GM23338 (cell line): ENCODE measurements around the gene RAN. TPM values are rescaled to one million over a fixed set of nuclear protein-coding genes. Genes with fewer than 3 reads are reported as not detected.

Experiments used
- ATAC-seq: fragments of 200-7000 bp; cut with Tn5 transposase; 3 replicates; pipeline ENCODE4 v1.9.1; 2020
- DNase-seq: peaks from one replicate; pipeline ENCODE4 v3.0.0-alpha.2; 2015; ENCODE audit warnings: low spot score
- H2AFZ ChIP-seq: fragments of 200-600 bp; sonication (generic); 2 replicates; pipeline ENCODE4 v1.8.0; 2016; ENCODE audit warnings: antibody characterized with exemption, mild to moderate bottlenecking, moderate library complexity
- H3F3A ChIP-seq: fragments of 200-600 bp; sonication (generic); replicated peaks from 2 replicates; pipeline ENCODE4 v1.8.0; 2017; ENCODE audit warnings: antibody characterized with exemption, mixed run types, low read depth
- H3K27ac ChIP-seq: fragments of 200-600 bp; sonication (generic); 2 replicates; pipeline ENCODE4 v1.6.1; 2016; ENCODE audit warnings: low read depth
- H3K27me3 ChIP-seq: fragments of 200-600 bp; sonication (generic); 2 replicates; pipeline ENCODE4 v1.8.0; 2016; ENCODE audit warnings: mild to moderate bottlenecking, mixed run types, moderate library complexity; ENCODE audit not compliant: insufficient read depth
- H3K36me3 ChIP-seq: fragments of 200-600 bp; sonication (generic); 2 replicates; pipeline ENCODE4 v1.8.0; 2016; ENCODE audit warnings: mild to moderate bottlenecking; ENCODE audit not compliant: insufficient read depth
- H3K4me1 ChIP-seq: fragments of 200-600 bp; sonication (generic); 2 replicates; pipeline ENCODE4 v1.8.0; 2016; ENCODE audit warnings: mild to moderate bottlenecking, moderate library complexity; ENCODE audit not compliant: insufficient read depth
- H3K4me2 ChIP-seq: fragments of 200-600 bp; sonication (generic); 2 replicates; pipeline ENCODE4 v1.7.1; 2017; ENCODE audit warnings: mixed run types
- H3K4me3 ChIP-seq: fragments of 200-600 bp; sonication (generic); 2 replicates; pipeline ENCODE4 v1.6.1; 2016; ENCODE audit warnings: mixed run types
- H3K79me2 ChIP-seq: fragments of 200-600 bp; sonication (generic); replicated peaks from 2 replicates; pipeline ENCODE4 v1.8.0; 2017; ENCODE audit warnings: mild to moderate bottlenecking; ENCODE audit not compliant: insufficient read depth
- H3K9me2 ChIP-seq: fragments of 200-600 bp; sonication (generic); 2 replicates; pipeline ENCODE4 v1.8.0; 2017; ENCODE audit not compliant: insufficient read depth
- H4K20me1 ChIP-seq: fragments of 200-600 bp; sonication (generic); replicated peaks from 2 replicates; pipeline ENCODE4 v1.8.0; 2017; ENCODE audit warnings: mild to moderate bottlenecking; ENCODE audit not compliant: insufficient read depth
- H3K27ac Mint-ChIP-seq: 2 replicates; pipeline ENCODE4 v1.8.0; 2020; ENCODE audit warnings: inconsistent platforms, mild to moderate bottlenecking, moderate library complexity, mixed read lengths
- H3K27me3 Mint-ChIP-seq: 3 replicates; pipeline ENCODE4 v1.8.0; 2022; ENCODE audit warnings: low read depth, mild to moderate bottlenecking, moderate library complexity, mixed read lengths, inconsistent platforms; ENCODE audit not compliant: insufficient read depth, poor library complexity
- H3K36me3 Mint-ChIP-seq: 3 replicates; pipeline ENCODE4 v1.8.0; 2021; ENCODE audit warnings: low read depth, mild to moderate bottlenecking, inconsistent platforms, moderate library complexity, mixed read lengths
- H3K4me1 Mint-ChIP-seq: 3 replicates; pipeline ENCODE4 v1.8.0; 2020; ENCODE audit warnings: mild to moderate bottlenecking, inconsistent platforms, mixed read lengths
- H3K4me3 Mint-ChIP-seq: 3 replicates; pipeline ENCODE4 v1.8.0; 2021; ENCODE audit warnings: moderate library complexity, mild to moderate bottlenecking, inconsistent platforms, mixed read lengths
- H3K9me3 Mint-ChIP-seq: 3 replicates; pipeline ENCODE4 v1.8.0; 2020; ENCODE audit warnings: moderate library complexity, mild to moderate bottlenecking, inconsistent platforms, mixed read lengths
- CREB1 ChIP-seq: fragments of 250-450 bp; sonication (Bioruptor Pico); IDR thresholded peaks from 2 replicates; pipeline ENCODE4 v1.5.0; 2020; ENCODE audit warnings: low read depth, mild to moderate bottlenecking, moderate library complexity
- EZH2 ChIP-seq: fragments of 200-600 bp; sonication (generic); IDR thresholded peaks from one replicate; pipeline ENCODE4 v1.8.0; 2017; ENCODE audit warnings: antibody characterized with exemption, mild to moderate bottlenecking, low read depth; ENCODE audit not compliant: unreplicated experiment
- EZH2phosphoT487 ChIP-seq: fragments of 200-600 bp; sonication (generic); IDR thresholded peaks from one replicate; pipeline ENCODE4 v1.8.1; 2018; ENCODE audit warnings: antibody characterized with exemption; ENCODE audit not compliant: unreplicated experiment
- JUNB ChIP-seq: IDR thresholded peaks from one replicate; pipeline ENCODE4 v1.6.1; 2016; ENCODE audit warnings: antibody characterized with exemption; ENCODE audit not compliant: unreplicated experiment
- NANOG ChIP-seq: IDR thresholded peaks from 2 replicates; pipeline ENCODE4 v1.6.1; 2016; ENCODE audit warnings: antibody characterized with exemption, borderline replicate concordance
- POLR2AphosphoS5 ChIP-seq: IDR thresholded peaks from 2 replicates; pipeline ENCODE4 v1.6.1; 2016; ENCODE audit warnings: antibody characterized with exemption, low read depth
- STAT1 ChIP-seq: IDR thresholded peaks from one replicate; pipeline ENCODE4 v1.6.1; 2016; ENCODE audit warnings: antibody characterized with exemption; ENCODE audit not compliant: unreplicated experiment
- ZNF114 ChIP-seq: fragments of 250-450 bp; sonication (Bioruptor Pico); IDR thresholded peaks from 2 replicates; pipeline ENCODE4 v1.5.0; 2020; ENCODE audit warnings: mild to moderate bottlenecking, moderate library complexity
- ZNF331 ChIP-seq: fragments of 250-450 bp; sonication (Bioruptor Pico); IDR thresholded peaks from 2 replicates; pipeline ENCODE4 v1.5.0; 2020; ENCODE audit warnings: low read depth, mild to moderate bottlenecking, moderate library complexity
- polyA plus RNA-seq: library from polyadenylated mRNA; unstranded; fragments of >200 nt; fragmentation: Nextera tagmentation; extraction: Ambion mirVana; gene quantifications from 2 replicates; pipeline ENCODE4 v1.2.1, GENCODE V29; 2016
- total RNA-seq: library from RNA; depleted of rRNA; stranded (reverse); fragments of >200 nt; shearing (Covaris generic); gene quantifications from 2 replicates; pipeline ENCODE4 v1.2.3, GENCODE V29; 2014
- TF ChIP-seq, protein P1 (sequence below): IDR thresholded peaks from 2 replicates; pipeline ENCODE4 v1.6.1; 2016; ENCODE audit warnings: antibody characterized with exemption
- TF ChIP-seq, protein P2 (sequence below), 2 experiments: fragments of 200-600 bp in 1 of 2; sonication (generic) in 1 of 2; conservative IDR thresholded peaks; 2 replicates each; pipeline versions ENCODE4 v1.5.1 to v1.6.1; 2016 to 2017; ENCODE audit warnings: antibody characterized with exemption in 2 of 2, low read depth in 2 of 2, mild to moderate bottlenecking in 2 of 2, moderate library complexity in 1 of 2
- TF ChIP-seq, protein P3 (sequence below): fragments of 250-450 bp; sonication (Bioruptor Pico); IDR thresholded peaks from 2 replicates; pipeline ENCODE4 v1.5.0; 2020; ENCODE audit warnings: mild to moderate bottlenecking, moderate library complexity
- TF ChIP-seq, protein P4 (sequence below): IDR thresholded peaks from one replicate; pipeline ENCODE4 v1.6.1; 2018; ENCODE audit warnings: antibody characterized with exemption; ENCODE audit not compliant: unreplicated experiment

Gene RAN
- total and polyA plus RNA-seq, 2 experiments from 2014 or later: 976 to 2,289 TPM

DNA sequence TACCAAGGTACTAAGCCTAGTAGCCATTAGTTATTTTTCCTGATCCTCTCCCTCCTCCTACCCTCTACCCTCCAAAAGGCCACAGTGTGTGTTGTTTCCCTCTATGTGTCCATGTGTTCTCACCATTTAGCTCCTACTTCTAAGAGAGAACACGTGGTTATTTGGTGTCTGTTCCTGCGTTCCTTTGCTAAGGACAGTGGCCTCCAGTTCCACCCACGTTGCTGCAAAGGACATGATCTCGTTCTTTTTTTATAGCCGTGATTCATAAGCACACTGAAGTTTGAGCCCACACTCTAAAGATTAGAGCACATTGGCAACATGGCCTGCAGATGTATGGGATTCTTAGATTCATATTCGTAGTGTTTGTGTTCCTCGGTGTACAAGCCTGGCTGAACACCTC lies 24.8 kb upstream of the RAN start:
- H3K4me3 ChIP-seq: no peak overlapping the region
- Mint-ChIP-seq H3K4me3 (no peak overlapping the region), H3K27ac (no peak overlapping the region), H3K27me3 (peaks cover 14% of the 10 kb centered on the region), H3K36me3 (peaks cover 17% of the 10 kb centered on the region), H3K4me1 (peaks cover 19% of the 10 kb centered on the region), H3K9me3 (peaks cover 28% of the 10 kb centered on the region)
- H3F3A ChIP-seq: no peaks in the 10 kb centered on the region
- H3K27ac ChIP-seq: no peak overlapping the region
- H3K36me3 ChIP-seq: no peaks in the 10 kb centered on the region
- no peaks in the 10 kb centered on the region for H3K27me3 ChIP-seq
- H4K20me1 ChIP-seq: no peaks in the 10 kb centered on the region
- ATAC-seq: no peak
- H3K79me2 ChIP-seq: no peaks in the 10 kb centered on the region
- H3K4me2 ChIP-seq: no peak overlapping the region
- no peak for DNase-seq
- H2AFZ ChIP-seq: no peak overlapping the region
- no peaks in the 10 kb centered on the region for H3K9me2 ChIP-seq
- no peak for TF ChIP-seq JUNB
- no peak for TF ChIP-seq EZH2
- no peak for TF ChIP-seq NANOG
- no peak for TF ChIP-seq POLR2AphosphoS5
- TF ChIP-seq ZNF114 (CRISPR knock-in tag): no peak
- TF ChIP-seq, protein P1, sequence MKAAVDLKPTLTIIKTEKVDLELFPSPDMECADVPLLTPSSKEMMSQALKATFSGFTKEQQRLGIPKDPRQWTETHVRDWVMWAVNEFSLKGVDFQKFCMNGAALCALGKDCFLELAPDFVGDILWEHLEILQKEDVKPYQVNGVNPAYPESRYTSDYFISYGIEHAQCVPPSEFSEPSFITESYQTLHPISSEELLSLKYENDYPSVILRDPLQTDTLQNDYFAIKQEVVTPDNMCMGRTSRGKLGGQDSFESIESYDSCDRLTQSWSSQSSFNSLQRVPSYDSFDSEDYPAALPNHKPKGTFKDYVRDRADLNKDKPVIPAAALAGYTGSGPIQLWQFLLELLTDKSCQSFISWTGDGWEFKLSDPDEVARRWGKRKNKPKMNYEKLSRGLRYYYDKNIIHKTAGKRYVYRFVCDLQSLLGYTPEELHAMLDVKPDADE: no peak
- TF ChIP-seq STAT1: no peak
- TF ChIP-seq EZH2phosphoT487: no peak
- TF ChIP-seq, protein P2, sequence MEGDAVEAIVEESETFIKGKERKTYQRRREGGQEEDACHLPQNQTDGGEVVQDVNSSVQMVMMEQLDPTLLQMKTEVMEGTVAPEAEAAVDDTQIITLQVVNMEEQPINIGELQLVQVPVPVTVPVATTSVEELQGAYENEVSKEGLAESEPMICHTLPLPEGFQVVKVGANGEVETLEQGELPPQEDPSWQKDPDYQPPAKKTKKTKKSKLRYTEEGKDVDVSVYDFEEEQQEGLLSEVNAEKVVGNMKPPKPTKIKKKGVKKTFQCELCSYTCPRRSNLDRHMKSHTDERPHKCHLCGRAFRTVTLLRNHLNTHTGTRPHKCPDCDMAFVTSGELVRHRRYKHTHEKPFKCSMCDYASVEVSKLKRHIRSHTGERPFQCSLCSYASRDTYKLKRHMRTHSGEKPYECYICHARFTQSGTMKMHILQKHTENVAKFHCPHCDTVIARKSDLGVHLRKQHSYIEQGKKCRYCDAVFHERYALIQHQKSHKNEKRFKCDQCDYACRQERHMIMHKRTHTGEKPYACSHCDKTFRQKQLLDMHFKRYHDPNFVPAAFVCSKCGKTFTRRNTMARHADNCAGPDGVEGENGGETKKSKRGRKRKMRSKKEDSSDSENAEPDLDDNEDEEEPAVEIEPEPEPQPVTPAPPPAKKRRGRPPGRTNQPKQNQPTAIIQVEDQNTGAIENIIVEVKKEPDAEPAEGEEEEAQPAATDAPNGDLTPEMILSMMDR (conservative IDR thresholded peaks at IDR 0.05; ENCODE audit: low read depth in 2 of 2): no peak
- TF ChIP-seq, protein P3, sequence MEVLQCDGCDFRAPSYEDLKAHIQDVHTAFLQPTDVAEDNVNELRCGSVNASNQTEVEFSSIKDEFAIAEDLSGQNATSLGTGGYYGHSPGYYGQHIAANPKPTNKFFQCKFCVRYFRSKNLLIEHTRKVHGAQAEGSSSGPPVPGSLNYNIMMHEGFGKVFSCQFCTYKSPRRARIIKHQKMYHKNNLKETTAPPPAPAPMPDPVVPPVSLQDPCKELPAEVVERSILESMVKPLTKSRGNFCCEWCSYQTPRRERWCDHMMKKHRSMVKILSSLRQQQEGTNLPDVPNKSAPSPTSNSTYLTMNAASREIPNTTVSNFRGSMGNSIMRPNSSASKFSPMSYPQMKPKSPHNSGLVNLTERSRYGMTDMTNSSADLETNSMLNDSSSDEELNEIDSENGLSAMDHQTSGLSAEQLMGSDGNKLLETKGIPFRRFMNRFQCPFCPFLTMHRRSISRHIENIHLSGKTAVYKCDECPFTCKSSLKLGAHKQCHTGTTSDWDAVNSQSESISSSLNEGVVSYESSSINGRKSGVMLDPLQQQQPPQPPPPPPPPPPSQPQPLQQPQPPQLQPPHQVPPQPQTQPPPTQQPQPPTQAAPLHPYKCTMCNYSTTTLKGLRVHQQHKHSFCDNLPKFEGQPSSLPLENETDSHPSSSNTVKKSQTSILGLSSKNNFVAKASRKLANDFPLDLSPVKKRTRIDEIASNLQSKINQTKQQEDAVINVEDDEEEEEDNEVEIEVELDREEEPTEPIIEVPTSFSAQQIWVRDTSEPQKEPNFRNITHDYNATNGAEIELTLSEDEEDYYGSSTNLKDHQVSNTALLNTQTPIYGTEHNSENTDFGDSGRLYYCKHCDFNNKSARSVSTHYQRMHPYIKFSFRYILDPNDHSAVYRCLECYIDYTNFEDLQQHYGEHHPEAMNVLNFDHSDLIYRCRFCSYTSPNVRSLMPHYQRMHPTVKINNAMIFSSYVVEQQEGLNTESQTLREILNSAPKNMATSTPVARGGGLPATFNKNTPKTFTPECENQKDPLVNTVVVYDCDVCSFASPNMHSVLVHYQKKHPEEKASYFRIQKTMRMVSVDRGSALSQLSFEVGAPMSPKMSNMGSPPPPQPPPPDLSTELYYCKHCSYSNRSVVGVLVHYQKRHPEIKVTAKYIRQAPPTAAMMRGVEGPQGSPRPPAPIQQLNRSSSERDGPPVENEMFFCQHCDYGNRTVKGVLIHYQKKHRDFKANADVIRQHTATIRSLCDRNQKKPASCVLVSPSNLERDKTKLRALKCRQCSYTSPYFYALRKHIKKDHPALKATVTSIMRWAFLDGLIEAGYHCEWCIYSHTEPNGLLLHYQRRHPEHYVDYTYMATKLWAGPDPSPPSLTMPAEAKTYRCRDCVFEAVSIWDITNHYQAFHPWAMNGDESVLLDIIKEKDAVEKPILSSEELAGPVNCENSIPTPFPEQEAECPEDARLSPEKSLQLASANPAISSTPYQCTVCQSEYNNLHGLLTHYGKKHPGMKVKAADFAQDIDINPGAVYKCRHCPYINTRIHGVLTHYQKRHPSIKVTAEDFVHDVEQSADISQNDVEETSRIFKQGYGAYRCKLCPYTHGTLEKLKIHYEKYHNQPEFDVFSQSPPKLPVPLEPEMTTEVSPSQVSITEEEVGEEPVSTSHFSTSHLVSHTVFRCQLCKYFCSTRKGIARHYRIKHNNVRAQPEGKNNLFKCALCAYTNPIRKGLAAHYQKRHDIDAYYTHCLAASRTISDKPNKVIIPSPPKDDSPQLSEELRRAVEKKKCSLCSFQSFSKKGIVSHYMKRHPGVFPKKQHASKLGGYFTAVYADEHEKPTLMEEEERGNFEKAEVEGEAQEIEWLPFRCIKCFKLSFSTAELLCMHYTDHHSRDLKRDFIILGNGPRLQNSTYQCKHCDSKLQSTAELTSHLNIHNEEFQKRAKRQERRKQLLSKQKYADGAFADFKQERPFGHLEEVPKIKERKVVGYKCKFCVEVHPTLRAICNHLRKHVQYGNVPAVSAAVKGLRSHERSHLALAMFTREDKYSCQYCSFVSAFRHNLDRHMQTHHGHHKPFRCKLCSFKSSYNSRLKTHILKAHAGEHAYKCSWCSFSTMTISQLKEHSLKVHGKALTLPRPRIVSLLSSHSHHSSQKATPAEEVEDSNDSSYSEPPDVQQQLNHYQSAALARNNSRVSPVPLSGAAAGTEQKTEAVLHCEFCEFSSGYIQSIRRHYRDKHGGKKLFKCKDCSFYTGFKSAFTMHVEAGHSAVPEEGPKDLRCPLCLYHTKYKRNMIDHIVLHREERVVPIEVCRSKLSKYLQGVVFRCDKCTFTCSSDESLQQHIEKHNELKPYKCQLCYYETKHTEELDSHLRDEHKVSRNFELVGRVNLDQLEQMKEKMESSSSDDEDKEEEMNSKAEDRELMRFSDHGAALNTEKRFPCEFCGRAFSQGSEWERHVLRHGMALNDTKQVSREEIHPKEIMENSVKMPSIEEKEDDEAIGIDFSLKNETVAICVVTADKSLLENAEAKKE: no peak
- no peak for TF ChIP-seq CREB1 (CRISPR knock-in tag)
- TF ChIP-seq, protein P4, sequence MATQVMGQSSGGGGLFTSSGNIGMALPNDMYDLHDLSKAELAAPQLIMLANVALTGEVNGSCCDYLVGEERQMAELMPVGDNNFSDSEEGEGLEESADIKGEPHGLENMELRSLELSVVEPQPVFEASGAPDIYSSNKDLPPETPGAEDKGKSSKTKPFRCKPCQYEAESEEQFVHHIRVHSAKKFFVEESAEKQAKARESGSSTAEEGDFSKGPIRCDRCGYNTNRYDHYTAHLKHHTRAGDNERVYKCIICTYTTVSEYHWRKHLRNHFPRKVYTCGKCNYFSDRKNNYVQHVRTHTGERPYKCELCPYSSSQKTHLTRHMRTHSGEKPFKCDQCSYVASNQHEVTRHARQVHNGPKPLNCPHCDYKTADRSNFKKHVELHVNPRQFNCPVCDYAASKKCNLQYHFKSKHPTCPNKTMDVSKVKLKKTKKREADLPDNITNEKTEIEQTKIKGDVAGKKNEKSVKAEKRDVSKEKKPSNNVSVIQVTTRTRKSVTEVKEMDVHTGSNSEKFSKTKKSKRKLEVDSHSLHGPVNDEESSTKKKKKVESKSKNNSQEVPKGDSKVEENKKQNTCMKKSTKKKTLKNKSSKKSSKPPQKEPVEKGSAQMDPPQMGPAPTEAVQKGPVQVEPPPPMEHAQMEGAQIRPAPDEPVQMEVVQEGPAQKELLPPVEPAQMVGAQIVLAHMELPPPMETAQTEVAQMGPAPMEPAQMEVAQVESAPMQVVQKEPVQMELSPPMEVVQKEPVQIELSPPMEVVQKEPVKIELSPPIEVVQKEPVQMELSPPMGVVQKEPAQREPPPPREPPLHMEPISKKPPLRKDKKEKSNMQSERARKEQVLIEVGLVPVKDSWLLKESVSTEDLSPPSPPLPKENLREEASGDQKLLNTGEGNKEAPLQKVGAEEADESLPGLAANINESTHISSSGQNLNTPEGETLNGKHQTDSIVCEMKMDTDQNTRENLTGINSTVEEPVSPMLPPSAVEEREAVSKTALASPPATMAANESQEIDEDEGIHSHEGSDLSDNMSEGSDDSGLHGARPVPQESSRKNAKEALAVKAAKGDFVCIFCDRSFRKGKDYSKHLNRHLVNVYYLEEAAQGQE: no peak
- no peak for TF ChIP-seq ZNF331 (CRISPR knock-in tag)
- H3K4me1 ChIP-seq: peaks cover 4% of the 10 kb centered on the region; the same call in 1 of the 2 replicates
